Skeletal muscle cell (primary cell): ENCODE results near the gene NUAK1.
A peak's percentile ranks its signal among the peaks of the same experiment; 100 is the strongest.
"Not testable (repeated sequence)": the region's sequence is repeated elsewhere in the genome, so short reads cannot be mapped to it uniquely, and the experiment has no call there.

Experiments
- DNase-seq: peaks from one replicate; pipeline ENCODE4 v3.0.0-alpha.2; 2010; ENCODE audit warnings: low read depth
- H3K4me3 ChIP-seq: 2 replicates; pipeline ENCODE4 v1.5.1; 2011; ENCODE audit warnings: low read depth, mild to moderate bottlenecking, control low read depth, low read length, moderate library complexity

The NUAK1 gene

DNA sequence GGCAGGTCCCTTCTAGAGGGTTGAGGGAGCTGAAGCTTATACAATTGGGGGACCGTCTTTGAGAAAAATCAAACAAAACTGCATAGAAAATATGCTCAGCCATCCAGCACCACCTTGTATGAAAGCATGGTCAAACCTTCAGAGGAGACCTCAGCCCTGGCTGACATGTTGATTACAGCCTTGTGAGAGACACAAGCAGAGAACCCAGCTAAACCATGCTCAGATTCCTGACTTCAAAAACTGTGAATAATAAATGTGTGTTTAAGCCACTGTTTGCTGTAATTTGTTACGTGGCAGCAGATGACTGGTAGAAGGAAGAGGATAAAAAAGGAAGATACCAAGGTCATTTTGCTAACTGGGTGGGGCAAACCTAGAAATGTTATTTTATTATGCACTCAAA lies 115.7 kb downstream of the NUAK1 start:
- no peak for DNase-seq
- H3K4me3 ChIP-seq: no peak overlapping the region

- DNase-seq: peak; percentile 4
- no peak overlapping the region for H3K4me3 ChIP-seq
Measured at GRCh38 chr12:106022568-106023012, 116.2 kb downstream of the NUAK1 start.

GRCh38 chr12:106021516-106021915 lies 117.2 kb downstream of the NUAK1 start:
- no peak for DNase-seq
- H3K4me3 ChIP-seq: no peak overlapping the region

GRCh38 chr12:106020736-106021135 lies 118.0 kb downstream of the NUAK1 start:
- no peak for DNase-seq
- no peak overlapping the region for H3K4me3 ChIP-seq

DNA sequence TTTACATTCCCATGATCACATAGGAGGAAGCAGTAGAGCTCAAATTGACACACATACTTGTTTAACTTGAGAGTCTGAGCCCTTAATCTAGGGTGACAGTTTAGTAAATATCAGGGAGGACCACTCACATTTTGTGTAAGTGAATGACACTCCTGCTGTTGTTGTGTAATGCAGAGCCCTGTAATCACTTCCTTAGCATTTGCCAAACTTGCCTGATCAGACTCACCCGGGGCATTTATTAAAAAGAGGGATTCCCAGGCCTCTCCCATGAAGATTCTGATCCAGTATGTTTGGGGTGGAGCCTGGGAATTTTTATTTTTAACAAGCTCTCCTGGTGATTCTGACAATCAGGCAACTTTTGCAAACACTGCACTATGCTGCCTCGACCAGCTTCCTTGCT lies 119.6 kb downstream of the NUAK1 start:
- no peak overlapping the region for H3K4me3 ChIP-seq
- DNase-seq: no peak

GRCh38 chr12:106018286-106018685 lies 120.5 kb downstream of the NUAK1 start:
- DNase-seq: no peak
- no peak overlapping the region for H3K4me3 ChIP-seq

DNA sequence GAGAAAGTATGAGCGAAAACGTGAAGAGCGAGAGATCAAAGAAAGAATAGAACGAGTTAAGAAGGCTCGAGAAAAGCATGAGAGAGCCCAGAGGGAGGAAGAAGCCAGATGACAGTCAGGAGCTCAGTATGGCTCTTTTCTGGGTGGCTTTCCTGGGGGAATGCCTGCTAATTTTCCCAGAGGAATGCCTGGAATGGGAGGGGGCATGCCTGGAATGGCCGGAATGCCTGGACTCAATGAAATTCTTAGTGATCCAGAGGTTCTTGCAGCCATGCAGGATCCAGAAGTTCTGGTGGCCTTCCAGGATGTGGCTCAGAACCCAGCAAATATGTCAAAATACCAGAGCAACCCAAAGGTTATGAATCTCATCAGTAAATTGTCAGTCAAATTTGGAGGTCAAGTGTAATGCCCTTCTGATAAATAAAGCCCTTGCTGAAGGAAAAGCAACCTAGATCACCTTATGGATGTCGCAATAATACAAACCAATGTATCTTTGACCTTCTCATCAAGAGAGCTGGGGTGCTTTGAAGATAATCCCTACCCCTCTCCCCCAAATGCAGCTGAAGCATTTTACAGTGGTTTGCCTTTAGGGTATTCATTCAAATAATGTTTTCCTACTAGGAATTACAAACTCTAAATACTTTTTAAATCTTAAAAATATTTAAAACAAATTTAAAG lies 122.0 kb downstream of the NUAK1 start:
- H3K4me3 ChIP-seq, DNase-seq: not testable (repeated sequence)

GRCh38 chr12:106015646-106016045 lies 123.1 kb downstream of the NUAK1 start:
- H3K4me3 ChIP-seq: no peak overlapping the region
- DNase-seq: no peak

GRCh38 chr12:106013941-106014340 lies 124.8 kb downstream of the NUAK1 start:
- DNase-seq: no peak

More at GRCh38 chr12:106013941-106014340, 124.8 kb downstream of the NUAK1 start:
- no peak overlapping the region for H3K4me3 ChIP-seq
